Frontal cortex (tissue), 4 donors: ENCODE data around the gene OR14A16. TPM values are rescaled to one million over a fixed set of nuclear protein-coding genes. Genes with fewer than 3 reads are reported as not detected.

Experiments used
- DNase-seq, 2 donors: peaks; one replicate each; pipeline ENCODE4 v3.0.0; 2012; ENCODE audit warnings: low spot score in 2 of 2
- FAIRE-seq: peaks from 2 replicates; lab custom pipeline; 2012; peaks lifted over from hg19 to GRCh38; lab: Jason Lieb, UNC
- total RNA-seq: library from RNA; depleted of rRNA; stranded (reverse); fragments of >200 nt; gene quantifications from one replicate; pipeline ENCODE4 v1.2.3, GENCODE V29; 2014
- donor health status: control.
- donor health status: control.
- donor health status: control.

The OR14A16 gene
- total RNA-seq, 1 donor from 2014 or later, result not detected

DNA sequence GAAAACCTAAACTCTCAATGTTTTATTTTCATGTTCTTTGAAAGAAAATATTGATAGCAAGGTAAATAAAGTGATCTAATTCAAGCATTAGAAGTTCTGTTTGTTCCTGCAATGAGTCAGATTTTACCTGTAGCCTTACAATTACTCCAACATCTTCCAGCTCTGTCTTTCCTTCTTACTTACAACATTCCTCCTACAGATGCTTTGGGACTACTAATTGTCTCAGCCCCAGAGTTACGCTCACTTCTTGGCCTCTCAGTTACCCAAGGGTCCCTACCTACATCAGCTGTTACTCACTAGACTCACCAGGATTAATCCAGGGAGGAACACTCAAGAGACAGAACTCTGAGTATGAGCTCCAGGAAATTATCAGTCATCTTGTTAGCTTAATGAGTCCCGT is 26.4 kb downstream of the OR14A16 start:
- FAIRE-seq (no peak), DNase-seq (no peak)

DNA sequence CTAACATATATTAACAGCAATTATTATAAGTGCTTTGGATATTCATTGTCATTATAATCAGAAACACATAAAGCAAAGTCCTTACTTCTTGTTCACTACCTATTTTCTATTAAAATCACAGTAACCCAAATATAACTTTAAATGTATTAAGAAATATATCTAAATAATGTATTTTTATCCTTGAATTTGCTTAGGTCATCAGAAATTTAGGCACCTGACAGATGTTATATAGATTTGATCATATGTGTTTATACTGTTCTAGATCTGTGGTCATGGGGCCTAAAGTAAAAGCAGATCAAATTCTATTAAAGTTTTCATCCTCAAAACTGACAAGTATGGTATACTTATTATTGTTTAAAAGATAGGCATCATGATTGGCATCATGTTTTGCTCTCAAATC is 54.3 kb downstream of the OR14A16 start:
- DNase-seq (no peak), FAIRE-seq (no peak)

Other genes starting within 250 kb of the OR14A16 start
- not detected for gene OR2G2, start 235.8 kb downstream of the OR14A16 start, total RNA-seq
- gene OR2G3, start 218.5 kb downstream of the OR14A16 start, total RNA-seq, result not detected
- not detected for gene OR13G1, start 144.4 kb downstream of the OR14A16 start, total RNA-seq
- gene OR6F1, start 107.5 kb downstream of the OR14A16 start, total RNA-seq, result not detected
- gene OR14K1, start 85.5 kb downstream of the OR14A16 start, total RNA-seq, result not detected
- not detected for gene OR14A2, start 76.0 kb downstream of the OR14A16 start, total RNA-seq
- not detected for gene OR1C1, start 63.6 kb downstream of the OR14A16 start, total RNA-seq
- gene OR11L1, start 17.8 kb upstream of the OR14A16 start, total RNA-seq, result not detected
- gene TRIM58, start 33.1 kb upstream of the OR14A16 start, total RNA-seq, result 3.3 TPM
- gene OR2W3, start 71.5 kb upstream of the OR14A16 start, total RNA-seq, result 2.9 TPM
- not detected for gene OR2T8, start 96.1 kb upstream of the OR14A16 start, total RNA-seq
- gene OR2AJ1, start 100.8 kb upstream of the OR14A16 start, total RNA-seq, result not detected
- 0.82 TPM for gene OR2L8, start 124.7 kb upstream of the OR14A16 start, total RNA-seq
- gene OR2AK2, start 141.1 kb upstream of the OR14A16 start, total RNA-seq, result 0.41 TPM
- 0.41 TPM for gene OR2L5, start 189.5 kb upstream of the OR14A16 start, total RNA-seq
- gene OR2L2, start 206.0 kb upstream of the OR14A16 start, total RNA-seq, result 0.41 TPM
- gene OR2L3, start 222.7 kb upstream of the OR14A16 start, total RNA-seq, result 0.41 TPM